Measurements from ENCODE around the gene PON1.

- no peak for TF ChIP-seq CTCF (IDR thresholded peaks at IDR 0.05; ENCODE audit: borderline replicate concordance, extremely low read depth, low read length, poor library complexity, severe bottlenecking)
- no peak for TF ChIP-seq EZH2 (IDR thresholded peaks at IDR 0.05; ENCODE audit: borderline replicate concordance, low read depth, low read length, severe bottlenecking)
Observed at GRCh38 chr7:95297041-95297440, 27.3 kb downstream of the PON1 start.

Data from DND-41 (cell line).